Stomach (tissue), 9 donors: ENCODE measurements around the gene HPS1. TPM values are rescaled to one million over a fixed set of nuclear protein-coding genes. Genes with fewer than 3 reads are reported as not detected.

ENCODE experiments used
- DNase-seq, 2 donors: peaks; one replicate each; pipeline versions ENCODE4 v3.0.0 to v3.0.0-alpha.2; 2013 to 2019
- H3K27ac ChIP-seq, 5 donors: fragments of 200-600 bp in 4 of 5; sonication (generic) in 4 of 5; one replicate each; pipeline ENCODE4 v1.5.1; 2013 to 2019; ENCODE audit warnings: mild to moderate bottlenecking in 1 of 5, moderate library complexity in 1 of 5
- H3K27me3 ChIP-seq, 3 donors: fragments of 200-600 bp; sonication (generic); one replicate each; pipeline ENCODE4 v1.5.1; 2017 to 2019; ENCODE audit warnings: mixed run types in 1 of 3
- H3K36me3 ChIP-seq, 4 donors: fragments of 200-600 bp; sonication (generic); 1 replicate in 3 of 4; 2 replicates in 1 of 4; pipeline ENCODE4 v1.5.1; 2016 to 2019
- H3K4me1 ChIP-seq, 4 donors: fragments of 200-600 bp; sonication (generic); one replicate each; pipeline ENCODE4 v1.5.1; 2016 to 2019
- H3K4me3 ChIP-seq, 4 donors: fragments of 200-600 bp; sonication (generic) in 3 of 4; one replicate each; pipeline ENCODE4 v1.5.1; 2016 to 2019; ENCODE audit warnings: mild to moderate bottlenecking in 1 of 4
- H3K9me3 ChIP-seq, 4 donors: fragments of 200-600 bp; sonication (generic); one replicate each; pipeline ENCODE4 v1.5.1; 2016 to 2019
- CTCF ChIP-seq, 7 experiments: fragments of 450-650 bp in 4 of 7; fragments of 200-600 bp in 3 of 7; sonication (generic) in 3 of 7; IDR thresholded peaks; one replicate each; pipeline ENCODE4 v1.5.1; 2016 to 2019; ENCODE audit warnings: antibody characterized with exemption in 7 of 7, control low read depth in 2 of 7, mild to moderate bottlenecking in 1 of 7
- EP300 ChIP-seq: sonication (generic); formaldehyde crosslinking; IDR thresholded peaks from one replicate; pipeline ENCODE4 v1.6.1; 2017; ENCODE audit warnings: antibody characterized with exemption
- POLR2A ChIP-seq, 4 donors: fragments of 450-650 bp; IDR thresholded peaks; one replicate each; pipeline ENCODE4 v1.6.1; 2016; ENCODE audit warnings: antibody characterized with exemption in 4 of 4, control low read depth in 2 of 4, mild to moderate bottlenecking in 1 of 4, moderate library complexity in 1 of 4
- POLR2AphosphoS5 ChIP-seq, 3 donors: sonication (generic); formaldehyde crosslinking; IDR thresholded peaks; one replicate each; pipeline ENCODE4 v1.6.1; 2016; ENCODE audit warnings: antibody characterized with exemption in 3 of 3
- WGBS, 5 donors: extraction: QIAGEN DNeasy Blood & Tissue Kit in 3 of 5; methylation state at CpG; one replicate each; pipeline versions ENCODE4 v1.1.5 to v1.1.7; 2013 to 2018; 5-methylcytosine and 5-hydroxymethylcytosine counted together
- intact Hi-C: fragments of 100-400 bp; cut with DNase I; formaldehyde crosslinking; loops from one replicate; pipeline ENCODE4 v1.15.1; 2023; ENCODE audit warnings: low total_unique reads
- polyA plus RNA-seq, 3 donors: library from polyadenylated mRNA; stranded (reverse); fragments of 200-250 nt; gene quantifications; one replicate each; pipeline ENCODE4 v1.2.3, GENCODE V29; 2013
- total RNA-seq, 5 donors: library from RNA; depleted of rRNA; stranded (reverse); fragments of >200 nt; gene quantifications; one replicate each; pipeline versions ENCODE4 v1.1.0 to v1.2.3, GENCODE V29; 2014 to 2016
- donor health status: healthy with polysubstance abuse.
- donor health status: Bipolar disorder and iron deficiency.
- donor health status: healthy.

The HPS1 gene
- total and polyA plus RNA-seq, 8 donors, result 15.1 to 140 (median 49.1) TPM

GRCh38 chr10:98431016-98431415 is 15.7 kb downstream of the HPS1 start:
- Histone ChIP-seq H3K4me3 (no peak overlapping the region), H3K4me1 (no peaks in the 10 kb centered on the region), H3K27me3 (no peaks in the 10 kb centered on the region), H3K9me3 (no peaks in the 10 kb centered on the region), H3K36me3 (peaks cover 55 to 99% (median 98%) of the 10 kb centered on the region in 4 donors), H3K27ac (no peak overlapping the region)
- TF ChIP-seq CTCF (IDR thresholded peaks at IDR 0.05), result no peak
- TF ChIP-seq POLR2A (IDR thresholded peaks at IDR 0.05), result no peak
- TF ChIP-seq EP300, result no peak
- no peak for DNase-seq
- 90 to 98% (median 95%) methylated on average over 8 of the region's 8 CpGs; no CpG with 5 or more reads in 1 of the 5 donors for WGBS, 5 donors
- intact Hi-C loops, result no loop called here

GRCh38 chr10:98430427-98430826 is 16.3 kb downstream of the HPS1 start:
- Histone ChIP-seq H3K27me3 (no peaks in the 10 kb centered on the region), H3K9me3 (no peaks in the 10 kb centered on the region), H3K27ac (no peak overlapping the region), H3K36me3 (peaks cover 53 to 99% (median 96%) of the 10 kb centered on the region in 4 donors), H3K4me3 (no peak overlapping the region), H3K4me1 (no peaks in the 10 kb centered on the region)
- TF ChIP-seq POLR2AphosphoS5 (IDR thresholded peaks at IDR 0.05), result no peak
- TF ChIP-seq POLR2A (IDR thresholded peaks at IDR 0.05), result no peak
- no peak for TF ChIP-seq CTCF (IDR thresholded peaks at IDR 0.05)
- TF ChIP-seq EP300, result no peak
- no peak for DNase-seq
- intact Hi-C loops, result no loop called here
- 96 to 98% (median 98%) methylated on average over 8 of the region's 8 CpGs for WGBS, 5 donors

- H3K36me3 ChIP-seq, result peaks cover 43 to 99% (median 95%) of the 10 kb centered on the region in 4 donors
- H3K27me3 ChIP-seq, result no peaks in the 10 kb centered on the region
- 96 to 99% (median 97%) methylated on average over 15 to 22 of the region's 22 CpGs for WGBS, 5 donors
- no peak for TF ChIP-seq POLR2AphosphoS5 (IDR thresholded peaks at IDR 0.05)
- no peak for TF ChIP-seq POLR2A (IDR thresholded peaks at IDR 0.05)
- no peak for TF ChIP-seq EP300
- no peak for TF ChIP-seq CTCF (IDR thresholded peaks at IDR 0.05)
- intact Hi-C loops, result no loop called here
- H3K9me3 ChIP-seq, result no peaks in the 10 kb centered on the region
- DNase-seq, result no peak
- H3K4me3 ChIP-seq, result no peak overlapping the region
- H3K4me1 ChIP-seq, result no peaks in the 10 kb centered on the region
- H3K27ac ChIP-seq, result no peak overlapping the region
Measured at GRCh38 chr10:98429320-98430072, 17.2 kb downstream of the HPS1 start.

GRCh38 chr10:98427011-98427515 is 19.7 kb downstream of the HPS1 start:
- no peaks in the 10 kb centered on the region for H3K4me1 ChIP-seq
- TF ChIP-seq CTCF (IDR thresholded peaks at IDR 0.05), result no peak
- no peak for TF ChIP-seq EP300
- TF ChIP-seq POLR2A (IDR thresholded peaks at IDR 0.05), result no peak
- TF ChIP-seq POLR2AphosphoS5 (IDR thresholded peaks at IDR 0.05), result no peak
- no peaks in the 10 kb centered on the region for H3K9me3 ChIP-seq
- no peak overlapping the region for H3K27ac ChIP-seq
- H3K4me3 ChIP-seq, result no peak overlapping the region
- WGBS, 5 donors, result 95 to 97% (median 96%) methylated on average over 5 to 7 of the region's 7 CpGs
- DNase-seq, result no peak
- H3K27me3 ChIP-seq, result no peaks in the 10 kb centered on the region
- H3K36me3 ChIP-seq, result peaks cover 45 to 99% (median 95%) of the 10 kb centered on the region in 4 donors
- intact Hi-C loops, result no loop called here
